ENCODE data around the gene ZBTB5. TPM values are rescaled to one million over a fixed set of nuclear protein-coding genes. Genes with fewer than 3 reads are reported as not detected.
A peak's percentile ranks its signal among the peaks of the same experiment; 100 is the strongest.

Gene ZBTB5
- total RNA-seq, 1 experiment from 2014 or later, result 9.1 TPM

- no peak overlapping the region for H3K56ac ChIP-seq (ENCODE audit: insufficient read length, low read depth, low read length)
- no peak overlapping the region for H4K5ac ChIP-seq (ENCODE audit: insufficient read length, low read depth, low read length)
- H2BK12ac ChIP-seq (ENCODE audit: insufficient read length, low read depth, low read length), result no peak overlapping the region
- peaks cover 26 to 32% of the 10 kb centered on the region in 2 experiments for H3K4me1 Mint-ChIP-seq
- no peak for DNase-seq
- no peaks in the 10 kb centered on the region for H3K27me3 ChIP-seq (ENCODE audit: insufficient read depth, low read length)
- H4K8ac ChIP-seq (replicated peaks; ENCODE audit: insufficient read length, low read depth, low read length), result no peak overlapping the region
- peaks cover 1% of the 10 kb centered on the region; the same call in 1 of the 2 replicates for H3K27me3 Mint-ChIP-seq (ENCODE audit: low read depth)
- H2BK20ac ChIP-seq (ENCODE audit: low read depth, low read length, poor library complexity, severe bottlenecking), result no peak overlapping the region
- H2AK5ac ChIP-seq (ENCODE audit: insufficient read length, low read length), result no peak overlapping the region
- no peaks in the 10 kb centered on the region for H3K9me3 Mint-ChIP-seq
- H2AFZ ChIP-seq (ENCODE audit: low read length), result no peak overlapping the region
- H3K18ac ChIP-seq (ENCODE audit: insufficient read length, low read depth, low read length), result no peak overlapping the region
- H2BK120ac ChIP-seq (ENCODE audit: low read depth, low read length, poor library complexity, severe bottlenecking), result no peak overlapping the region
- H3K4me2 ChIP-seq (ENCODE audit: insufficient read depth, insufficient read length, low read length), result no peak overlapping the region
- peaks cover 4% of the 10 kb centered on the region for H3K79me1 ChIP-seq (ENCODE audit: insufficient read depth, low read depth, low read length, poor library complexity, severe bottlenecking)
- no peak overlapping the region for H3K27ac ChIP-seq (ENCODE audit: insufficient read length, low read depth, low read length)
- WGBS (ENCODE audit: extremely low coverage, insufficient read length, low lambda C conversion rate), result no CpG with 5 or more reads among the region's 17 CpGs
- H4K20me1 ChIP-seq (ENCODE audit: control insufficient read depth, insufficient read depth, insufficient read length), result no peaks in the 10 kb centered on the region
- TF ChIP-seq CTCF (conservative IDR thresholded peaks at IDR 0.05), result no peak
- H3K9me3 ChIP-seq (ENCODE audit: control insufficient read depth, low read depth, low read length), result no peaks in the 10 kb centered on the region
- no peak overlapping the region for H3K4ac ChIP-seq (ENCODE audit: low read depth, low read length)
- no peak overlapping the region for H3K4me3 Mint-ChIP-seq
- no peak overlapping the region for H2BK15ac ChIP-seq (ENCODE audit: low read depth, low read length)
- no peak overlapping the region for H4K91ac ChIP-seq (ENCODE audit: insufficient read length, low read depth, low read length)
- no peak overlapping the region for H3K23ac ChIP-seq (ENCODE audit: insufficient read length, low read depth, low read length)
- no peak overlapping the region for H2BK5ac ChIP-seq (ENCODE audit: insufficient read length, low read length)
- peaks cover 37 to 75% (median 55%) of the 10 kb centered on the region in 3 experiments for H3K36me3 Mint-ChIP-seq (ENCODE audit: insufficient read depth in 1 of 3, low read depth in 3 of 3)
- H3K27ac Mint-ChIP-seq, result peak overlapping the region in 2 of 3 experiments; percentile 44 to 61; a peak in 3 of 7 replicates
- peaks cover 2% of the 10 kb centered on the region; the same call in 1 of the 2 replicates for H3K4me1 ChIP-seq (ENCODE audit: insufficient read depth, low read length)
- no peak overlapping the region for H3K14ac ChIP-seq (ENCODE audit: insufficient read depth, low read length)
- no peak overlapping the region for H3T11ph ChIP-seq (ENCODE audit: low read length)
- no peaks in the 10 kb centered on the region for H3K23me2 ChIP-seq (ENCODE audit: insufficient read length, low read depth, low read length, poor library complexity, severe bottlenecking)
- H3K9ac ChIP-seq (ENCODE audit: extremely low read depth, insufficient read length, low read length), result no peak overlapping the region
- no peaks in the 10 kb centered on the region; the same call in 1 of the 2 replicates for H3K79me2 ChIP-seq (ENCODE audit: insufficient read depth, low read length)
Observed at GRCh38 chr9:37429441-37430285, 35.6 kb downstream of the ZBTB5 start.

Data from H9 (cell line).